ENCODE measurements around the gene UBAC2. TPM values are rescaled to one million over a fixed set of nuclear protein-coding genes. Genes with fewer than 3 reads are reported as not detected.

Gene UBAC2
- total and polyA plus RNA-seq, 2 of the 4 experiments (the other 2 are of a cell fraction), result 20.8 to 36.3 TPM

GRCh38 chr13:99357131-99357596 lies 156.5 kb downstream of the UBAC2 start (continued):
- no peak for TF ChIP-seq NFE2L2 (IDR thresholded peaks at IDR 0.05; ENCODE audit: low read depth, low read length)

GRCh38 chr13:99357941-99358340 lies 157.3 kb downstream of the UBAC2 start:
- Histone ChIP-seq H3K4me1 (ENCODE audit: control insufficient read depth, insufficient read depth, low read length) (peaks cover 17% of the 10 kb centered on the region), H2BK15ac (ENCODE audit: low read depth, low read length) (peak overlapping the region; percentile 9; the same call in 1 of the 3 replicates), H2BK120ac (ENCODE audit: low read depth, low read length) (0 out of 2 replicates have a peak overlapping the region, but pooled peaks have one; percentile 17), H4K91ac (ENCODE audit: insufficient read depth, low read depth, low read length) (no peak overlapping the region), H2AK9ac (replicated peaks; ENCODE audit: low read depth, low read length, poor library complexity) (no peak overlapping the region), H3K4me2 (ENCODE audit: low read depth, low read length) (0 out of 2 replicates have a peak overlapping the region, but pooled peaks have one; percentile 25), H3K9me1 (ENCODE audit: insufficient read depth, low read length) (peaks cover 24% of the 10 kb centered on the region), H2AK5ac (ENCODE audit: low read depth, low read length) (peak overlapping the region; percentile 18), H2BK20ac (ENCODE audit: low read depth, low read length) (no peak overlapping the region), H3K36me3 (ENCODE audit: control insufficient read depth, insufficient read depth, low read length) (peaks cover 3% of the 10 kb centered on the region), H3K27ac (ENCODE audit: insufficient read depth, low read length) (no peak overlapping the region), H3K14ac (replicated peaks; ENCODE audit: low read depth, low read length) (peak overlapping the region; percentile 54; the same call in 1 of the 2 replicates), H2AFZ (replicated peaks; ENCODE audit: low read length, poor library complexity) (no peak overlapping the region), H3K9ac (ENCODE audit: low read depth, low read length) (no peak overlapping the region), H3K4me3 (ENCODE audit: insufficient read depth, low read depth, low read length) (no peak overlapping the region), H4K5ac (ENCODE audit: low read depth, low read length) (no peak overlapping the region), H4K8ac (ENCODE audit: low read depth in 2 of 2, low read length in 2 of 2) (no peak overlapping the region), H3K9me3 (ENCODE audit: control insufficient read depth, insufficient read depth, low read length) (no peaks in the 10 kb centered on the region), H3K18ac (ENCODE audit: low read depth, low read length) (0 out of 2 replicates have a peak overlapping the region, but pooled peaks have one; percentile 2), H3K23ac (ENCODE audit: low read depth, low read length) (0 out of 2 replicates have a peak overlapping the region, but pooled peaks have one; percentile 48), H3K56ac (ENCODE audit: extremely low read depth, insufficient read depth, low read length) (no peak overlapping the region), H3K79me1 (ENCODE audit: low read depth in 1 of 2, low read length in 2 of 2) (peaks cover 0 to 16% of the 10 kb centered on the region in 2 experiments; a peak in 2 of 4 replicates), H3K27me3 (ENCODE audit: control insufficient read depth, insufficient read depth, low read length) (no peaks in the 10 kb centered on the region), H2BK5ac (ENCODE audit: low read depth, low read length, poor library complexity, severe bottlenecking) (peak overlapping the region; percentile 9), H3K4ac (ENCODE audit: low read depth, low read length) (peak overlapping the region; percentile 34; the same call in 1 of the 2 replicates), H4K20me1 (ENCODE audit: insufficient read depth, low read length) (peaks cover 30% of the 10 kb centered on the region)
- no TSS peak for BruUV-seq (replicated peaks)
- no peak for DNase-seq
- POLR2A ChIA-PET (ENCODE audit: unreplicated experiment), result no interaction called here
- ATAC-seq (ENCODE audit: low read depth), result no peak
- dilution Hi-C loops (cut with HindIII; ENCODE audit: low sequenced_read_pairs, unreplicated experiment) (no loop called here), intact Hi-C loops (cut with micrococcal nuclease) (no loop called here), in situ Hi-C loops (cut with MboI; ENCODE audit: low sequenced_read_pairs) (no loop called here)
- 82% methylated on average over 4 of the region's 6 CpGs; no CpG with 5 or more reads in 1 of the 2 experiments for WGBS, 2 experiments (ENCODE audit: extremely low coverage in 2 of 2, insufficient read length in 1 of 2)
- CTCF ChIA-PET, result no interaction called here
- TF ChIP-seq BHLHE40 (IDR thresholded peaks at IDR 0.05; ENCODE audit: low read depth, low read length) (no peak), NFE2L2 (IDR thresholded peaks at IDR 0.05; ENCODE audit: low read depth, low read length) (no peak), POLR2A (IDR thresholded peaks at IDR 0.05; ENCODE audit: low read depth, low read length) (no peak), CEBPB (IDR thresholded peaks at IDR 0.05; ENCODE audit: low read depth, low read length) (no peak), RFX5 (IDR thresholded peaks at IDR 0.05; ENCODE audit: low read depth, low read length) (no peak), CTCF (conservative IDR thresholded peaks at IDR 0.05; ENCODE audit: low read depth, low read length) (no peak), USF2 (IDR thresholded peaks at IDR 0.05; ENCODE audit: low read depth, low read length) (no peak), RCOR1 (IDR thresholded peaks at IDR 0.05; ENCODE audit: insufficient replicate concordance, low read length) (no peak), RAD21 (IDR thresholded peaks at IDR 0.05; ENCODE audit: low read length) (no peak), MAFK (IDR thresholded peaks at IDR 0.05; ENCODE audit: low read depth, low read length) (no peak), FOS (IDR thresholded peaks at IDR 0.05; ENCODE audit: low read depth, low read length) (no peak), ELK1 (IDR thresholded peaks at IDR 0.05; ENCODE audit: borderline replicate concordance, low read depth, low read length) (no peak), SMC3 (IDR thresholded peaks at IDR 0.05; ENCODE audit: low read depth, low read length) (no peak), MXI1 (IDR thresholded peaks at IDR 0.05; ENCODE audit: borderline replicate concordance, low read depth, low read length) (no peak)

Data from IMR-90 (cell line).